G401 (cell line): Measurements from ENCODE around the gene LONRF2. TPM values are rescaled to one million over a fixed set of nuclear protein-coding genes. Genes with fewer than 3 reads are reported as not detected.

Experiments
- DNase-seq: peaks from one replicate; pipeline ENCODE4 v3.0.0-alpha.2; 2015; ENCODE audit warnings: low spot score
- in situ Hi-C: cut with HindIII; loops from 2 replicates; pipeline ENCODE4 v1.10.0; 2016; ENCODE audit warnings: low sequenced_read_pairs, mixed read lengths
- total RNA-seq: library from RNA; depleted of rRNA; stranded (reverse); fragments of >200 nt; shearing (Covaris generic); gene quantifications from 2 replicates; pipeline ENCODE4 v1.2.3, GENCODE V29; 2014

The LONRF2 gene
- total RNA-seq, 1 experiment from 2014 or later, result not detected

- in situ Hi-C loops, result no loop called here
These were observed 79.2 kb downstream of the LONRF2 start for GRCh38 chr2:100242891-100243619.

DNA sequence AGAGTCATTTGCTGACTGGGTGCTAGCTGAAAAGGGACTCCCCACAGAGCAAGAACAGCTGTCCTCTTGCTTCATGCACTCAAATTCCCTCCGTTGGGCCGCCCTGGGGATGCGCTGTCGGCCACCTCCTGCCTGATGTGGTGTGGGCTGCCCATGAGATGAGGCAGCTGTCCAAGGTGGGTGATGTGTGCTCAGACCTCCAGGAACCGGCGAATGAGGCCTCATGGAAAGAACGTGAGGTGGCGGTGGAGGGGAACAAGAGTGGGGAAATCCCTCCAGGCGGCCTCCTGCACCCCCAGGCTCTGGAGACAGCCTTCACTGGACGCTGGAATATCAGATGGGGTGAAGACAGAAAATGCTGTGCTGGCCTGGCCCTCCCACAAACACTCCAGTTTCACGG, 79.8 kb downstream of the LONRF2 start:
- no peak for DNase-seq
- in situ Hi-C loops, result no loop called here

More at GRCh38 chr2:100242891-100243619, 79.2 kb downstream of the LONRF2 start:
- DNase-seq, result peak; percentile 60

- in situ Hi-C loops, result no loop called here
These were observed 81.1 kb downstream of the LONRF2 start for GRCh38 chr2:100241236-100241635.

DNA sequence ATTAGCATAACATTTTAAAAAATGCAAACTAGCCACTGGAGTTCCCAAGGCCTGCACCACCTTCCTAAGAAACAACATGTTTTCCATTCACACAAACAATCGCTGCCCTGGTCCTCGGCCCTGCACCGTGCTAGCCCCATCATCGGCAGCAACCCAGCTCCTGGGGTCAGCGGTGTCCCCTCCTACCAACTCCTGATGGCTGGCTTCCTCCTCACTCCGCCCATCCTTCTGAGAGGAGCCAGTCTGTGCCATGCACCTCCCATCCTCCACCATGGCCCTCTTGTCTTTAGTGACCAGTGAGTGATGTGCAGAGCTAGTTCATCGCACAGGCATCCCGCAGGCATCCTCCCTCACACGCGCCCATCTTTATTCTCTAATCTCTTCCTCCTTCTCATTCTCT, 81.9 kb downstream of the LONRF2 start:
- in situ Hi-C loops, result no loop called here
- no peak for DNase-seq

More at GRCh38 chr2:100241236-100241635, 81.1 kb downstream of the LONRF2 start:
- no peak for DNase-seq

DNA sequence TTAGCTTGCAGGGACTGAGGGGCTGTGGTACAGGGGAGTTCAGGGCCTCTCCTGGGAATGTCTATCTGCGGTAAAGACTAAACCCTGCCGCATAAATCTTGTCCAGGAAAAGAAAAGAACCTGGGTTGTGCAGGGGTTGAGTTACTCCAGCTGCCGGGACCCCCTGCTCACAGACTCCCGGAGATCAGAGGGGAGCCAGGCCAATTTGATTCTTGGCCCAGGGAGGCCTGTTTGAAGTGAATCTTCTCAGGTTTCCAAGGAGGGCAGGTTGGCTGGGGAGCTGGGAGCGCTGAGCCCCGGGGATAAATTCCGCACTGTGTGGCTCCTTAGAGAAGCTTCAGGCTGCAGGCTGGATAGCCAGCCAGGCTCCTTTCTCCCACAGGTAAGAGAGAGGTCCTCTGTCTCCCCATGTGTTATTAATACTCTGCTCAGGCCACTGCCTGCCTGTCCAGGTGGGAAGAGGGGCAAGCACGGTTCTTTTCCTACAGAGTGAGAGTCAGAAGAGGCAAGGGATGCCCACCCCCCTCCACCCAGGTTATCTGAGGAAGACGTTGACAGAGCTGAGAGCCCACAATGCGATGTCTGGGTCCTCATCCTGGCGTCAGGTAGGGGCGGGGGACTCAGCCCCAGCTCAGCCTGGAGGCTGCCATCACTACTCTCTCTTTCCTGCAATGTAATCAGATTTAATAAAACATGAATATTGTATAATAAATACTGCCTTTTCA, 82.7 kb downstream of the LONRF2 start:
- DNase-seq, result no peak
- in situ Hi-C loops, result no loop called here

GRCh38 chr2:100238471-100238870, 83.8 kb downstream of the LONRF2 start:
- in situ Hi-C loops, result no loop called here

GRCh38 chr2:100237770-100238169, 84.5 kb downstream of the LONRF2 start:
- DNase-seq, result no peak
- in situ Hi-C loops, result no loop called here

More at GRCh38 chr2:100238471-100238870, 83.8 kb downstream of the LONRF2 start:
- DNase-seq, result no peak

- in situ Hi-C loops, result no loop called here
These were observed 85.1 kb downstream of the LONRF2 start for GRCh38 chr2:100237163-100237562.

DNA sequence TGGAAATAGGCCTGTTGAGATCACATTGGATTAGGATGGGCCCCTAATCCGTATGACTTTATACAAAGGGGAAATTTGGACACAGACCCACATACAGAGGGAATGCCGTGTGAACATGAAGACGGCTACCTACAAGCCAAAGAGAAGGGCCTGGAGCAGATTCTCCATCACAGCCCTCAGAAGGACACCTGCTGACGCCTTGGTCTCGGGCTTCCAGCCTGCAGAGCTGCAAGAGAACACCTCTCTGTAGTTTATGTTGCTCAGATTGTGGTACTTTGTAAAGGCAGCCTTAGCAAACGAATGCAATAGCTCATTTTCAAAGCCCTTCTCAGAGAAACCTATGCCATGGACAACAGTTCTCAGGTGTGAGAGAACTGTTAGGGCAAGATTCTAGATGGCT, 86.1 kb downstream of the LONRF2 start:
- in situ Hi-C loops, result no loop called here
- no peak for DNase-seq

More at GRCh38 chr2:100237163-100237562, 85.1 kb downstream of the LONRF2 start:
- DNase-seq, result no peak

DNA sequence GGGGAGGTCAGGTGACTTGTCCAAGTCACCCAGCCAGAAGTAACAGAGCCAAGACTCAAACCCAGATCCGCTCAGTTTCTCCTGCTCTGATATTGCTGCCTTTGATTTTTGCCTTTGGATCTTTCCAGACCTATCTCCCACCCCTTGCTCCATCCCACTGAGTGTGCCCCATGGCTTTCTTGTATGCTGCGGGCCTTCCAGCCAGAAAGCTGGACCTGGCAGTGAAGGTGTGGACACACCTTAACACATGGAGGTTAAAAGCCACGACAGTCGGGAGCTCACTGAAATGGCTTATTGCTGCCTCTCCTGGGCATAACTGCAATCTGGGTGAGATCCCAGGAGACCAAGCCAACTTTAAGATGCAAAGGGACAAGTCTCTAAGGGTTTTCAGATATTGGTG, 86.7 kb downstream of the LONRF2 start:
- in situ Hi-C loops, result no loop called here
- DNase-seq, result no peak

- in situ Hi-C loops, result no loop called here
- no peak for DNase-seq
These were observed 87.2 kb downstream of the LONRF2 start for GRCh38 chr2:100235098-100235497.

DNA sequence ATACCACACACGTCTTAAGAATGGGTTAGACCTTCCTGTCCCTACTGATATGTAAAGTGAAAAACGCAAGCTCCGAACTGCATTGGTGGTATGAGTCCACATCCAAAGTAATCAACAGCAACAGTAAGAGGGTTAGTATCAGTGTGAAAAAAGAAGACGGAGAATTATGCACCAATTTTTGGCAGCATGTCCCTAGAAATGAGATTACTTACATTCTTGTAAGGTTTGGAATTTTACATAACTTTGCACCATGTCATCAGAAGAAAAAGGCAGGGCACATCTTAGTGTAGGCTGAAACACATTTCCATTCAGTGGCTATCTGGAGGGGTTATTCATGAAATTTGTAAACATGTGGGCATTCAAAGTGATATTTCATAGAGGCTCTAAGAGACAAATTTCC, 88.2 kb downstream of the LONRF2 start:
- in situ Hi-C loops, result no loop called here
- DNase-seq, result no peak

GRCh38 chr2:100233061-100233460, 89.2 kb downstream of the LONRF2 start:
- in situ Hi-C loops, result no loop called here
- DNase-seq, result no peak

GRCh38 chr2:100230754-100231153, 91.5 kb downstream of the LONRF2 start:
- in situ Hi-C loops, result no loop called here
- peak; percentile 84 for DNase-seq

- in situ Hi-C loops, result no loop called here
- no peak for DNase-seq
These were observed 93.3 kb downstream of the LONRF2 start for GRCh38 chr2:100228967-100229366.

DNA sequence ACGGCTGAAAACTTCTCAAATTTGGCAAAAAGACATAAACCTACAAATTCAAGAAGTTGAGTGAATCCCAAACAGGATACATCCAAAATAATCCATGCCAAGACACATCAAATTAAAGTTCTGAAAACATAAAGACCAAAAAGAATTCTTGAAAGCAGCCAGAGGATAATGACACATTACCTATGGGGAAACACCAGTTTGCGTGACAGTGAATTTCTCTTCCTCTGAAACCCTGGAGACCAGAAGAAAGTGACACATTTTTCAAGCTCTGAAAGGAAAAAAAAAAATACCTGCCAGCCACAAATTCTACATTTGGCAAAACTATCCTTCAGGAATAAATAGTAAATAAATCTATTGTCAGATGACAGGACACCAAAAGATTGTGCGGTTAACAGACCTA, 93.9 kb downstream of the LONRF2 start:
- DNase-seq, result no peak
- in situ Hi-C loops, result no loop called here

- in situ Hi-C loops, result no loop called here
These were observed 97.2 kb downstream of the LONRF2 start for GRCh38 chr2:100224988-100225710.

DNA sequence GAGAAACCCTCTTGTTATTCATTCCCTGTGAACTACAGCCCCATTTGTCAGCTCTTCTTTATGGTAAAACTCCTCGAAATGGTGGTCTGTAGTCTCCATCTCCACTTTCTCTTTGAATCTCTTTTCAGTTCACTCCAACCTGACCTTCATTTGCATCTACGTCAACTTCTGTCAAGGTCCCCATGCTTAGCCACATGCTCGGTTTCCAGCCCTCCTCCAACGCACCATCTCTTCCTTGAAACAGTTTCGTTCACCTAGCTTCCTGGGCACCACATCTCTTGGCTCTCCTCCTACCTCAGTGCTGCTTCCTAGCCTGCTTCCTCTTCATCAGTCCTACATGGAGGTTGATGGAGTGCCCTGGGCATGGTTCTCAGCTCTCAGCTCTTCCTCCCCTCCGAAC, 98.8 kb downstream of the LONRF2 start:
- DNase-seq, result no peak
- in situ Hi-C loops, result no loop called here

More at GRCh38 chr2:100224988-100225710, 97.2 kb downstream of the LONRF2 start:
- no peak for DNase-seq
